Upper lobe of left lung (tissue), 4 donors: ENCODE measurements around the gene NBL1.

Experiments used
- CTCF ChIP-seq, 6 experiments: fragments of 450-650 bp in 4 of 6; fragments of 200-600 bp in 2 of 6; sonication (generic) in 2 of 6; IDR thresholded peaks; one replicate each; pipeline ENCODE4 v1.5.1; 2016 to 2019; ENCODE audit warnings: antibody characterized with exemption in 6 of 6
- POLR2AphosphoS5 ChIP-seq, 2 donors: sonication (generic); formaldehyde crosslinking; IDR thresholded peaks; one replicate each; pipeline ENCODE4 v1.5.1; 2017; ENCODE audit warnings: antibody characterized with exemption in 2 of 2

GRCh38 chr1:19646377-19647319 lies 2.5 kb downstream of the NBL1 start:
- TF ChIP-seq POLR2AphosphoS5 (IDR thresholded peaks at IDR 0.05) (no peak), CTCF (IDR thresholded peaks at IDR 0.05) (no peak)
